K562 (cell line): ENCODE data around the gene SGIP1. TPM values are rescaled to one million over a fixed set of nuclear protein-coding genes. Genes with fewer than 3 reads are reported as not detected.

Source experiments
- CBFA2T2 ChIP-seq: fragments of 450-650 bp; conservative IDR thresholded peaks from 2 replicates; pipeline ENCODE4 v1.6.1; 2017; ENCODE audit warnings: mild to moderate bottlenecking
- CREM ChIP-seq: IDR thresholded peaks from 2 replicates; pipeline ENCODE4 v1.6.1; 2014; ENCODE audit warnings: antibody characterized with exemption, low read depth
- DPF2 ChIP-seq: fragments of 450-650 bp; IDR thresholded peaks from 2 replicates; pipeline ENCODE4 v1.6.1; 2016
- FOXO4 ChIP-seq: fragments of 450-650 bp; formaldehyde crosslinking; IDR thresholded peaks from 2 replicates; pipeline ENCODE4 v1.4.0; 2020; ENCODE audit warnings: mild to moderate bottlenecking, moderate library complexity
- PHB2 ChIP-seq: fragments of 450-650 bp; IDR thresholded peaks from 2 replicates; pipeline ENCODE4 v1.6.1; 2017; ENCODE audit warnings: low read depth
- RCOR1 ChIP-seq, 2 experiments: IDR thresholded peaks; 2 replicates each; pipeline ENCODE4 v1.6.1; 2012; ENCODE audit warnings: low read depth in 2 of 2, low read length in 2 of 2, borderline replicate concordance in 1 of 2, improper control_type of control experiment in 1 of 2
- SMARCA4 ChIP-seq: fragments of 450-650 bp; IDR thresholded peaks from 2 replicates; pipeline ENCODE4 v1.6.1; 2016
- TAF9B ChIP-seq: fragments of 450-650 bp; IDR thresholded peaks from 2 replicates; pipeline ENCODE4 v1.6.1; 2018; ENCODE audit warnings: mild to moderate bottlenecking; ENCODE audit not compliant: partially characterized antibody
- VEZF1 ChIP-seq: fragments of 200-800 bp; sonication (Bioruptor generic); IDR thresholded peaks from 2 replicates; pipeline ENCODE4 v1.6.1; 2017; ENCODE audit warnings: missing genetic modification characterization, missing compliant biosample characterization
- ZEB2 ChIP-seq: fragments of 450-650 bp; IDR thresholded peaks from 2 replicates; pipeline ENCODE4 v1.6.1; 2016
- ZNF561 ChIP-seq: fragments of 450-650 bp; formaldehyde crosslinking; conservative IDR thresholded peaks from 2 replicates; pipeline ENCODE4 v1.4.0; 2020; ENCODE audit warnings: mild to moderate bottlenecking, moderate library complexity
- ZNF717 ChIP-seq: fragments of 250-450 bp; sonication (Bioruptor Pico); IDR thresholded peaks from 2 replicates; pipeline ENCODE4 v1.5.0; 2021
- polyA plus RNA-seq, 8 experiments: library from polyadenylated mRNA; depleted of rRNA in 4 of 8; stranded (reverse) in 5 of 8; unstranded in 3 of 8; fragments of >200 nt; fragmentation: Nextera tagmentation in 2 of 8; fragmentation: Illumina TruSeq in 1 of 8; extraction: Ambion mirVana in 2 of 8; extraction: Trizol in 1 of 8; gene quantifications; 2 replicates each; pipeline versions ENCODE4 v1.2.1 to v1.2.3, GENCODE V29; 2011 to 2014; ENCODE audit warnings: inconsistent platforms in 1 of 8, missing spikeins in 1 of 8
- total RNA-seq, 7 experiments: library from RNA; depleted of rRNA in 6 of 7; stranded (reverse); fragments of >200 nt in 6 of 7; fragmentation: Illumina TruSeq in 2 of 7; extraction: Trizol in 2 of 7; gene quantifications; 2 replicates each; pipeline versions ENCODE4 v1.2.1 to v1.2.3, GENCODE V29; 2011 to 2021; ENCODE audit warnings: low replicate concordance in 1 of 7
- TF ChIP-seq, protein P1 (sequence below), 2 experiments: fragments of 450-650 bp; formaldehyde crosslinking in 1 of 2; IDR thresholded peaks; 2 replicates each; pipeline versions ENCODE4 v1.4.0 to v1.6.1; 2014 to 2020; ENCODE audit warnings: mild to moderate bottlenecking in 2 of 2, borderline replicate concordance in 1 of 2, low read depth in 1 of 2
- TF ChIP-seq, protein P2 (sequence below), 2 experiments: fragments of 200-800 bp in 1 of 2; sonication (Bioruptor generic) in 1 of 2; sonication (generic) in 1 of 2; formaldehyde crosslinking in 1 of 2; IDR thresholded peaks in 1 of 2; conservative IDR thresholded peaks in 1 of 2; 2 replicates each; pipeline versions ENCODE4 v1.5.0 to v1.6.1; 2016 to 2020; ENCODE audit warnings: missing compliant biosample characterization in 1 of 2, missing genetic modification characterization in 1 of 2, missing genetic modification reagents in 1 of 2

Gene SGIP1
- total and polyA plus RNA-seq, 9 of the 15 experiments (the other 6 are each of a cell fraction or from before 2014, with no cell fraction given): 0.07 to 0.35 TPM; not detected in 7

- peak; percentile 66 for TF ChIP-seq SMARCA4
- peak; percentile 37; the same call in 1 of the 2 replicates for TF ChIP-seq VEZF1 (CRISPR knock-in tag)
- no peak for TF ChIP-seq ZNF717 (CRISPR knock-in tag)
- TF ChIP-seq CREM: peak; percentile 50; the same call in 1 of the 2 replicates
- TF ChIP-seq DPF2: peak; percentile 83
- no peak for TF ChIP-seq TAF9B
- 0 out of 2 replicates have a peak, but pooled peaks have one; percentile 34 for TF ChIP-seq PHB2
- TF ChIP-seq RCOR1 (IDR thresholded peaks at IDR 0.05; ENCODE audit: borderline replicate concordance in 1 of 2, low read depth in 2 of 2, low read length in 2 of 2): no peak
- TF ChIP-seq ZNF561 (CRISPR knock-in tag): no peak
- TF ChIP-seq, protein P1, sequence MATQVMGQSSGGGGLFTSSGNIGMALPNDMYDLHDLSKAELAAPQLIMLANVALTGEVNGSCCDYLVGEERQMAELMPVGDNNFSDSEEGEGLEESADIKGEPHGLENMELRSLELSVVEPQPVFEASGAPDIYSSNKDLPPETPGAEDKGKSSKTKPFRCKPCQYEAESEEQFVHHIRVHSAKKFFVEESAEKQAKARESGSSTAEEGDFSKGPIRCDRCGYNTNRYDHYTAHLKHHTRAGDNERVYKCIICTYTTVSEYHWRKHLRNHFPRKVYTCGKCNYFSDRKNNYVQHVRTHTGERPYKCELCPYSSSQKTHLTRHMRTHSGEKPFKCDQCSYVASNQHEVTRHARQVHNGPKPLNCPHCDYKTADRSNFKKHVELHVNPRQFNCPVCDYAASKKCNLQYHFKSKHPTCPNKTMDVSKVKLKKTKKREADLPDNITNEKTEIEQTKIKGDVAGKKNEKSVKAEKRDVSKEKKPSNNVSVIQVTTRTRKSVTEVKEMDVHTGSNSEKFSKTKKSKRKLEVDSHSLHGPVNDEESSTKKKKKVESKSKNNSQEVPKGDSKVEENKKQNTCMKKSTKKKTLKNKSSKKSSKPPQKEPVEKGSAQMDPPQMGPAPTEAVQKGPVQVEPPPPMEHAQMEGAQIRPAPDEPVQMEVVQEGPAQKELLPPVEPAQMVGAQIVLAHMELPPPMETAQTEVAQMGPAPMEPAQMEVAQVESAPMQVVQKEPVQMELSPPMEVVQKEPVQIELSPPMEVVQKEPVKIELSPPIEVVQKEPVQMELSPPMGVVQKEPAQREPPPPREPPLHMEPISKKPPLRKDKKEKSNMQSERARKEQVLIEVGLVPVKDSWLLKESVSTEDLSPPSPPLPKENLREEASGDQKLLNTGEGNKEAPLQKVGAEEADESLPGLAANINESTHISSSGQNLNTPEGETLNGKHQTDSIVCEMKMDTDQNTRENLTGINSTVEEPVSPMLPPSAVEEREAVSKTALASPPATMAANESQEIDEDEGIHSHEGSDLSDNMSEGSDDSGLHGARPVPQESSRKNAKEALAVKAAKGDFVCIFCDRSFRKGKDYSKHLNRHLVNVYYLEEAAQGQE (IDR thresholded peaks at IDR 0.05; ENCODE audit: borderline replicate concordance): no peak
- TF ChIP-seq, protein P1 (CRISPR knock-in tag; IDR thresholded peaks at IDR 0.05; ENCODE audit: low read depth): no peak
- no peak for TF ChIP-seq FOXO4
- TF ChIP-seq ZEB2: no peak
- TF ChIP-seq, protein P2, sequence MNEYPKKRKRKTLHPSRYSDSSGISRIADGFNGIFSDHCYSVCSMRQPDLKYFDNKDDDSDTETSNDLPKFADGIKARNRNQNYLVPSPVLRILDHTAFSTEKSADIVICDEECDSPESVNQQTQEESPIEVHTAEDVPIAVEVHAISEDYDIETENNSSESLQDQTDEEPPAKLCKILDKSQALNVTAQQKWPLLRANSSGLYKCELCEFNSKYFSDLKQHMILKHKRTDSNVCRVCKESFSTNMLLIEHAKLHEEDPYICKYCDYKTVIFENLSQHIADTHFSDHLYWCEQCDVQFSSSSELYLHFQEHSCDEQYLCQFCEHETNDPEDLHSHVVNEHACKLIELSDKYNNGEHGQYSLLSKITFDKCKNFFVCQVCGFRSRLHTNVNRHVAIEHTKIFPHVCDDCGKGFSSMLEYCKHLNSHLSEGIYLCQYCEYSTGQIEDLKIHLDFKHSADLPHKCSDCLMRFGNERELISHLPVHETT (CRISPR knock-in tag; conservative IDR thresholded peaks at IDR 0.05 in 1 of 2, IDR thresholded peaks at IDR 0.05 in 1 of 2): no peak
- TF ChIP-seq CBFA2T2: peak; percentile 79
These were observed at the start of gene SGIP1 (continued) for GRCh38 chr1:66533804-66534740.
